RWPE2 (cell line): ENCODE data around the gene AGPAT1.

Experiments used
- ATAC-seq: fragments of 200-7000 bp; cut with Tn5 transposase; 3 replicates; pipeline ENCODE4 v1.9.1; 2021; ENCODE audit warnings: low read depth
- DNase-seq: peaks from one replicate; pipeline ENCODE4 v3.0.0-alpha.2; 2020; ENCODE audit warnings: low spot score
- H3K27ac ChIP-seq: fragments of 450-650 bp; 2 replicates; pipeline ENCODE4 v1.5.1; 2017; ENCODE audit warnings: mild to moderate bottlenecking; ENCODE audit not compliant: poor library complexity, severe bottlenecking
- H3K27me3 ChIP-seq: fragments of 250-450 bp; sonication (Bioruptor Pico); 2 replicates; pipeline ENCODE4 v1.5.1; 2021; ENCODE audit warnings: mild to moderate bottlenecking, moderate library complexity; ENCODE audit not compliant: insufficient read depth, poor library complexity, severe bottlenecking
- H3K36me3 ChIP-seq: fragments of 250-450 bp; sonication (Bioruptor Pico); 2 replicates; pipeline ENCODE4 v1.5.1; 2020; ENCODE audit warnings: low read depth, mild to moderate bottlenecking, moderate library complexity
- H3K4me1 ChIP-seq: fragments of 250-450 bp; sonication (Bioruptor Pico); 2 replicates; pipeline ENCODE4 v1.5.1; 2021; ENCODE audit warnings: mild to moderate bottlenecking, moderate library complexity; ENCODE audit not compliant: insufficient read depth, poor library complexity, severe bottlenecking
- H3K4me3 ChIP-seq: fragments of 250-450 bp; sonication (Bioruptor Pico); 2 replicates; pipeline ENCODE4 v1.5.1; 2021; ENCODE audit warnings: mild to moderate bottlenecking, moderate library complexity; ENCODE audit not compliant: severe bottlenecking
- H3K9me3 ChIP-seq: fragments of 250-450 bp; sonication (Bioruptor Pico); 2 replicates; pipeline ENCODE4 v1.5.1; 2021; ENCODE audit warnings: mild to moderate bottlenecking, moderate library complexity; ENCODE audit not compliant: severe bottlenecking
- TF ChIP-seq, protein P1 (sequence below): fragments of 450-650 bp; IDR thresholded peaks from one replicate; pipeline ENCODE4 v1.5.1; 2017; ENCODE audit warnings: mild to moderate bottlenecking, moderate library complexity; ENCODE audit not compliant: poor library complexity, severe bottlenecking

AGPAT1 gene

DNA sequence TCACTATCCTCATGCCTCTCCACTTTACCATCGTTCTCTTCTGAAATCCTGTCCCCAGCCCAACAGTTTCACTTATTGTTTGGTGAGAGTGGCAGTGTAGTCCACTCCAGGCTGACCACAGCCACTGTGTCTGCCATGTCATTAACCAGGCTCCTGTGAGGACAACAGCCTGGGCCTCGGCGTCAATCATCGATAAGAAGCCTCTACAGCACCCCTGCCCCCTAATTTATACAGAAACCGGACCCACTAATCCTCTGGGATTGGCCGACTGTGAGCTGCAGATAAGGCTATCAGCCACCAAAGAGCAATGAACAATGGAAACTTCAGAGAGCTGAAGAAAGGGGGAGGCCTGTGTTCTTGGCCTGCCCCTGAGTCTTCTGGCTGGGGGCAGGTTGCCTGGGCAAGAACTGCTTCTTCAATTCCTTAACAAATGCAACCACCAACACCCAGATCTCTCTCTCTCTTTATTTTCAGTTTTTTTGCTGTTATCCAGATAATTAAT, 8.1 kb downstream of the AGPAT1 start:
- DNase-seq (no peak), ATAC-seq (no peak)

DNA sequence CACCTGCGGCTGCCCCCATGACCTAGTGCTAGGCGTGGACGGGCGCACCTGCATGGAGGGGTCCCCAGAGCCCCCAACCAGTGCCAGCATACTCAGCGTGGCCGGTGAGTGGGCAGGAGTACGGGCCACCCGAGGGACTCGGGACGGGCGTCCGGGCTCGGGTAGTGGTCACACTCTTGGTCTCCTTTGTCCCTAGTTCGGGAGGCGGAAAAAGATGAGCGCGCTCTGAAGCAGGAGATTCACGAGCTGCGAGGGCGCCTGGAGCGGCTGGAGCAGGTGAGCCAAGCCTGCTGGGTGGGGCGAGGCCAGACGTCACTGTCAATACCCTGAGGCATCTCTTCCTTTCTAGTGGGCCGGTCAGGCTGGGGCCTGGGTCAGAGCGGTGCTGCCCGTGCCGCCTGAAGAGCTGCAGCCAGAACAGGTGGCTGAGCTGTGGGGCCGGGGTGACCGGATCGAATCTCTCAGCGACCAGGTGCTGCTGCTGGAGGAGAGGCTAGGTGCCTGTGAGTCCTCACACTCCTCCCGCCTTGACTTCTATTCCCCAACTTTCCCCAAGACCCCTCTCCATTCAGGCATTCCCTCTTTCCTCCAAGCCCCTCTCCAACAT, 8.6 kb downstream of the AGPAT1 start:
- ATAC-seq (no peak), DNase-seq (no peak)
- no peaks in the 10 kb centered on the region for H3K4me1 ChIP-seq
- no peak overlapping the region for H3K4me3 ChIP-seq
- no peak overlapping the region for H3K27ac ChIP-seq
- H3K27me3 ChIP-seq: no peaks in the 10 kb centered on the region
- TF ChIP-seq, protein P1, sequence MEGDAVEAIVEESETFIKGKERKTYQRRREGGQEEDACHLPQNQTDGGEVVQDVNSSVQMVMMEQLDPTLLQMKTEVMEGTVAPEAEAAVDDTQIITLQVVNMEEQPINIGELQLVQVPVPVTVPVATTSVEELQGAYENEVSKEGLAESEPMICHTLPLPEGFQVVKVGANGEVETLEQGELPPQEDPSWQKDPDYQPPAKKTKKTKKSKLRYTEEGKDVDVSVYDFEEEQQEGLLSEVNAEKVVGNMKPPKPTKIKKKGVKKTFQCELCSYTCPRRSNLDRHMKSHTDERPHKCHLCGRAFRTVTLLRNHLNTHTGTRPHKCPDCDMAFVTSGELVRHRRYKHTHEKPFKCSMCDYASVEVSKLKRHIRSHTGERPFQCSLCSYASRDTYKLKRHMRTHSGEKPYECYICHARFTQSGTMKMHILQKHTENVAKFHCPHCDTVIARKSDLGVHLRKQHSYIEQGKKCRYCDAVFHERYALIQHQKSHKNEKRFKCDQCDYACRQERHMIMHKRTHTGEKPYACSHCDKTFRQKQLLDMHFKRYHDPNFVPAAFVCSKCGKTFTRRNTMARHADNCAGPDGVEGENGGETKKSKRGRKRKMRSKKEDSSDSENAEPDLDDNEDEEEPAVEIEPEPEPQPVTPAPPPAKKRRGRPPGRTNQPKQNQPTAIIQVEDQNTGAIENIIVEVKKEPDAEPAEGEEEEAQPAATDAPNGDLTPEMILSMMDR: no peak
- H3K9me3 ChIP-seq: no peaks in the 10 kb centered on the region
- peaks cover 44% of the 10 kb centered on the region for H3K36me3 ChIP-seq

More for the DNA sequence above, 8.1 kb downstream of the AGPAT1 start:
- Histone ChIP-seq H3K27ac (no peak overlapping the region), H3K4me3 (no peak overlapping the region), H3K36me3 (peaks cover 44% of the 10 kb centered on the region), H3K4me1 (no peaks in the 10 kb centered on the region), H3K9me3 (no peaks in the 10 kb centered on the region), H3K27me3 (no peaks in the 10 kb centered on the region)
- TF ChIP-seq, protein P1: no peak

GRCh38 chr6:32166411-32167061, 9.3 kb downstream of the AGPAT1 start:
- Histone ChIP-seq H3K4me3 (no peak overlapping the region), H3K36me3 (peaks cover 44% of the 10 kb centered on the region), H3K9me3 (no peaks in the 10 kb centered on the region), H3K27ac (no peak overlapping the region), H3K27me3 (no peaks in the 10 kb centered on the region), H3K4me1 (no peaks in the 10 kb centered on the region)
- DNase-seq (no peak), ATAC-seq (no peak)
- TF ChIP-seq, protein P1: no peak

- no peak for ATAC-seq
- TF ChIP-seq, protein P1: no peak
- Histone ChIP-seq H3K4me3 (no peak within 1 kb of the TSS), H3K36me3 (peaks cover 37% of the 10 kb centered on the region), H3K27ac (no peak within 1 kb of the TSS), H3K27me3 (no peaks in the 10 kb centered on the region), H3K4me1 (no peaks in the 10 kb centered on the region), H3K9me3 (no peaks in the 10 kb centered on the region)
- no peak for DNase-seq
These were observed 11.6 kb downstream of the AGPAT1 start, which contains the start of gene EGFL8 for GRCh38 chr6:32164295-32164694. TSS of gene EGFL8 (plus strand) at chr6:32164595. CDS start at chr6:32166166, 1,571 bp downstream.
